Hematopoietic multipotent progenitor cell treated with erythropoietin and hydrocortisone succinate and interleukin-3 and kit ligand, for 8 days (in vitro differentiated cells): ENCODE data around the gene RAN.
"Not testable (repeated sequence)": the region's sequence is repeated elsewhere in the genome, so short reads cannot be mapped to it uniquely, and the experiment has no call there.

Experiments used
- DNase-seq: peaks from one replicate; pipeline ENCODE4 v3.0.0-alpha.2; 2015

The RAN gene

GRCh38 chr12:130849561-130850417 lies 22.1 kb upstream of the RAN start:
- DNase-seq = no peak

GRCh38 chr12:130850418-130851021 lies 21.3 kb upstream of the RAN start:
- no peak for DNase-seq

- no peak for DNase-seq
Observed at GRCh38 chr12:130856088-130856487, 15.8 kb upstream of the RAN start.

- DNase-seq = no peak
Observed at GRCh38 chr12:130858084-130858483, 13.8 kb upstream of the RAN start.

- DNase-seq = no peak
Observed at GRCh38 chr12:130859161-130859560, 12.7 kb upstream of the RAN start.

GRCh38 chr12:130860311-130860710 lies 11.6 kb upstream of the RAN start:
- DNase-seq = no peak

- DNase-seq = no peak
Observed at GRCh38 chr12:130862161-130862560, 9.7 kb upstream of the RAN start.

- not testable (repeated sequence) for DNase-seq
Observed at GRCh38 chr12:130862771-130863170, 9.1 kb upstream of the RAN start.

GRCh38 chr12:130863298-130863697 lies 8.6 kb upstream of the RAN start:
- DNase-seq = no peak

GRCh38 chr12:130868412-130868811 lies 3.5 kb upstream of the RAN start:
- DNase-seq = peak; percentile 68

GRCh38 chr12:130870442-130871285 lies 1.2 kb upstream of the RAN start:
- DNase-seq = peak; percentile 92

- DNase-seq = peak; percentile 53
Observed at GRCh38 chr12:130872179-130873096, 572 bp downstream of the RAN start.

GRCh38 chr12:130873106-130873795 lies 1.4 kb downstream of the RAN start:
- DNase-seq = peak; percentile 38

GRCh38 chr12:130873825-130874224 lies 2.0 kb downstream of the RAN start:
- DNase-seq = no peak

GRCh38 chr12:130874696-130875095 lies 2.8 kb downstream of the RAN start:
- no peak for DNase-seq

GRCh38 chr12:130875193-130875592 lies 3.3 kb downstream of the RAN start:
- no peak for DNase-seq

GRCh38 chr12:130875708-130876107 lies 3.8 kb downstream of the RAN start:
- not testable (repeated sequence) for DNase-seq

GRCh38 chr12:130876297-130876696 lies 4.4 kb downstream of the RAN start:
- no peak for DNase-seq

GRCh38 chr12:130876758-130877157 lies 4.9 kb downstream of the RAN start:
- no peak for DNase-seq

- no peak for DNase-seq
Observed at GRCh38 chr12:130877333-130877732, 5.5 kb downstream of the RAN start.
